Vagina (tissue), 2 donors: ENCODE results near the gene CPA4. TPM values are rescaled to one million over a fixed set of nuclear protein-coding genes. Genes with fewer than 3 reads are reported as not detected.
"Not testable (repeated sequence)": the region's sequence is repeated elsewhere in the genome, so short reads cannot be mapped to it uniquely, and the experiment has no call there.

Experiments
- DNase-seq, 2 donors: peaks; one replicate each; pipeline ENCODE4 v3.0.0-alpha.2; 2017; ENCODE audit errors: extremely low spot score in 2 of 2
- H3K27ac ChIP-seq: fragments of 200-600 bp; sonication (generic); one replicate; pipeline ENCODE4 v1.5.1; 2019
- H3K27me3 ChIP-seq: fragments of 200-600 bp; sonication (generic); one replicate; pipeline ENCODE4 v1.5.1; 2019
- H3K36me3 ChIP-seq, 2 donors: fragments of 200-600 bp; sonication (generic); one replicate each; pipeline ENCODE4 v1.5.1; 2017 to 2019
- H3K4me1 ChIP-seq: fragments of 200-600 bp; sonication (generic); one replicate; pipeline ENCODE4 v1.5.1; 2019
- H3K4me3 ChIP-seq, 2 donors: fragments of 200-600 bp; sonication (generic); 1 replicate in 1 of 2; 2 replicates in 1 of 2; pipeline ENCODE4 v1.5.1; 2016 to 2019
- H3K9me3 ChIP-seq: fragments of 200-600 bp; sonication (generic); one replicate; pipeline ENCODE4 v1.5.1; 2019
- CTCF ChIP-seq, 3 experiments: fragments of 450-650 bp in 2 of 3; fragments of 200-600 bp in 1 of 3; sonication (generic) in 1 of 3; IDR thresholded peaks; one replicate each; pipeline ENCODE4 v1.5.1; 2017 to 2019; ENCODE audit warnings: antibody characterized with exemption in 3 of 3, mild to moderate bottlenecking in 2 of 3, moderate library complexity in 2 of 3
- POLR2A ChIP-seq, 2 donors: fragments of 450-650 bp; IDR thresholded peaks; one replicate each; pipeline ENCODE4 v1.6.1; 2017; ENCODE audit warnings: antibody characterized with exemption in 2 of 2, mild to moderate bottlenecking in 2 of 2, moderate library complexity in 2 of 2
- POLR2AphosphoS5 ChIP-seq, 2 donors: sonication (generic); formaldehyde crosslinking; IDR thresholded peaks; one replicate each; pipeline ENCODE4 v1.9.0; 2017; ENCODE audit warnings: antibody characterized with exemption in 2 of 2, mild to moderate bottlenecking in 2 of 2, low read depth in 1 of 2; ENCODE audit not compliant: insufficient read depth in 1 of 2
- intact Hi-C: fragments of 100-400 bp; cut with DNase I; formaldehyde crosslinking; loops from one replicate; pipeline ENCODE4 v1.15.1; 2023
- total RNA-seq: library from RNA; depleted of rRNA; stranded (reverse); fragments of >200 nt; gene quantifications from one replicate; pipeline ENCODE4 v1.2.3, GENCODE V29; 2016

CPA4 gene
- total RNA-seq = 8.8 TPM

GRCh38 chr7:130292682-130293257 is at the start of gene CPA4:
TSS of gene CPA4 (plus strand) at chr7:130293161. CDS start at chr7:130293181, 20 bp downstream.
- H3K27ac ChIP-seq = no peak within 1 kb of the TSS
- intact Hi-C loops = no loop called here
- H3K4me3 ChIP-seq = no peak within 1 kb of the TSS

GRCh38 chr7:130243486-130243885 is 49.5 kb upstream of the CPA4 start:
- H3K36me3 ChIP-seq, H3K4me3 ChIP-seq, H3K4me1 ChIP-seq, H3K27me3 ChIP-seq, H3K9me3 ChIP-seq, H3K27ac ChIP-seq, intact Hi-C loops, DNase-seq: not testable (repeated sequence)

More at GRCh38 chr7:130292682-130293257, at the start of gene CPA4:
- H3K27me3 ChIP-seq = no peaks in the 10 kb centered on the region
- H3K36me3 ChIP-seq = no peaks in the 10 kb centered on the region
- DNase-seq = no peak
- no peaks in the 10 kb centered on the region for H3K9me3 ChIP-seq
- TF ChIP-seq POLR2A (IDR thresholded peaks at IDR 0.05) = no peak
- peak in 1 of 2 donors; percentile 56 for TF ChIP-seq POLR2AphosphoS5 (IDR thresholded peaks at IDR 0.05; ENCODE audit: insufficient read depth in 1 of 2, low read depth in 1 of 2)
- H3K4me1 ChIP-seq = peaks cover 8% of the 10 kb centered on the region

GRCh38 chr7:130246491-130246890 is 46.5 kb upstream of the CPA4 start:
- H3K27ac ChIP-seq, intact Hi-C loops, DNase-seq, H3K4me1 ChIP-seq, H3K9me3 ChIP-seq, H3K4me3 ChIP-seq, H3K36me3 ChIP-seq, H3K27me3 ChIP-seq: not testable (repeated sequence)

- H3K27ac ChIP-seq, intact Hi-C loops, H3K36me3 ChIP-seq, DNase-seq, H3K27me3 ChIP-seq, H3K9me3 ChIP-seq, H3K4me1 ChIP-seq, H3K4me3 ChIP-seq: not testable (repeated sequence)
These were observed 44.1 kb upstream of the CPA4 start for GRCh38 chr7:130248842-130249241.

- H3K27ac ChIP-seq, DNase-seq, H3K4me3 ChIP-seq, H3K27me3 ChIP-seq, H3K9me3 ChIP-seq, H3K4me1 ChIP-seq, intact Hi-C loops, H3K36me3 ChIP-seq: not testable (repeated sequence)
These were observed 43.3 kb upstream of the CPA4 start for GRCh38 chr7:130249626-130250025.

- Histone ChIP-seq H3K4me3 (no peak overlapping the region), H3K4me1 (no peaks in the 10 kb centered on the region), H3K27ac (no peak overlapping the region), H3K9me3 (peaks cover 8% of the 10 kb centered on the region), H3K36me3 (no peaks in the 10 kb centered on the region), H3K27me3 (no peaks in the 10 kb centered on the region)
- TF ChIP-seq POLR2AphosphoS5 (IDR thresholded peaks at IDR 0.05; ENCODE audit: insufficient read depth in 1 of 2, low read depth in 1 of 2) (no peak), CTCF (IDR thresholded peaks at IDR 0.05) (no peak), POLR2A (IDR thresholded peaks at IDR 0.05) (no peak)
- no peak for DNase-seq
- intact Hi-C loops = no loop called here
These were observed 38.4 kb upstream of the CPA4 start for GRCh38 chr7:130254555-130254954.

GRCh38 chr7:130256704-130257103 is 36.3 kb upstream of the CPA4 start:
- intact Hi-C loops = no loop called here
- TF ChIP-seq POLR2AphosphoS5 (IDR thresholded peaks at IDR 0.05; ENCODE audit: insufficient read depth in 1 of 2, low read depth in 1 of 2) (no peak), POLR2A (IDR thresholded peaks at IDR 0.05) (no peak)
- Histone ChIP-seq H3K36me3 (no peaks in the 10 kb centered on the region), H3K9me3 (peaks cover 8% of the 10 kb centered on the region), H3K4me1 (no peaks in the 10 kb centered on the region), H3K4me3 (no peak overlapping the region), H3K27ac (no peak overlapping the region), H3K27me3 (no peaks in the 10 kb centered on the region)
- no peak for DNase-seq

GRCh38 chr7:130258494-130259078 is 34.4 kb upstream of the CPA4 start:
- no peaks in the 10 kb centered on the region for H3K36me3 ChIP-seq
- no peak for DNase-seq
- H3K27ac ChIP-seq = no peak overlapping the region
- TF ChIP-seq POLR2AphosphoS5 (IDR thresholded peaks at IDR 0.05; ENCODE audit: insufficient read depth in 1 of 2, low read depth in 1 of 2) (no peak), POLR2A (IDR thresholded peaks at IDR 0.05) (no peak), CTCF (IDR thresholded peaks at IDR 0.05) (no peak)
- H3K9me3 ChIP-seq = peaks cover 8% of the 10 kb centered on the region
- intact Hi-C loops = no loop called here
- no peak overlapping the region for H3K4me3 ChIP-seq
- no peaks in the 10 kb centered on the region for H3K4me1 ChIP-seq
- no peaks in the 10 kb centered on the region for H3K27me3 ChIP-seq
